ENCODE results near the gene TSPAN14.

DNA sequence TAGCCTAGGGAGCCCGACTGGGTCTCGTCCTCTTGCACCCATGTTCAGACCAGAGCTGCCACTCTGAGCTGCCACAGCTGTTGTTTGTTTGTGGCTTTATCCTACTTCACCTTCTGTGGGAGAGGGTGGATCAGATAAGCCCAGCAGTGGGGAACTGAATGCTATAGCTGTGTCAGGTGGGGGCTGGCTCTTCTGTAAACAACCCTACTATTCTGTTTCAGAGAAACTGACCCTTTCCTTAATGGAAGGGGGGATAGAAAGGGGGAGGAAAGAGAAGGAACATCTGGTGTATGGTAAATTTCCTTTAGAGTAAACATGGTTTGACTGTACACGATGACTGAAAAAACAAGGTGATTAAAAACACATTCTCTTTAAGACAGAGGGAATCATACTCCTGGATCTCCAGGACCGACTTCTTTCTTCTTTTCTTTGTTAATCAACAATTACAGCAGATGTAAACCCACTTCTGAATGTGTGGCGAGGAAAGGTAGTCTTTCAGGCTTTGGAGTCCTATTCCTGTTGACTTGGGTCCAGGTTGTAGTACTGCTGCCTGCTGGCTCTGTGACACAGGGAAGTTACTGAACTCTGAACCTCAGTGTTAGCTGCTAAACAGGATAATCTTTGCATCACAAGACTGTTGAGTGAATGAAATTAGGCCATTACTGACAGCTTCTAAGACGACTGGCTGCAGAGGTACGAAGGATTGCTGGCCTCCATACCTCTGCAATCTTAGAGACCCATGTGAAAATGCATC is 39.8 kb upstream of the TSPAN14 start:
- TF ChIP-seq, protein P1, sequence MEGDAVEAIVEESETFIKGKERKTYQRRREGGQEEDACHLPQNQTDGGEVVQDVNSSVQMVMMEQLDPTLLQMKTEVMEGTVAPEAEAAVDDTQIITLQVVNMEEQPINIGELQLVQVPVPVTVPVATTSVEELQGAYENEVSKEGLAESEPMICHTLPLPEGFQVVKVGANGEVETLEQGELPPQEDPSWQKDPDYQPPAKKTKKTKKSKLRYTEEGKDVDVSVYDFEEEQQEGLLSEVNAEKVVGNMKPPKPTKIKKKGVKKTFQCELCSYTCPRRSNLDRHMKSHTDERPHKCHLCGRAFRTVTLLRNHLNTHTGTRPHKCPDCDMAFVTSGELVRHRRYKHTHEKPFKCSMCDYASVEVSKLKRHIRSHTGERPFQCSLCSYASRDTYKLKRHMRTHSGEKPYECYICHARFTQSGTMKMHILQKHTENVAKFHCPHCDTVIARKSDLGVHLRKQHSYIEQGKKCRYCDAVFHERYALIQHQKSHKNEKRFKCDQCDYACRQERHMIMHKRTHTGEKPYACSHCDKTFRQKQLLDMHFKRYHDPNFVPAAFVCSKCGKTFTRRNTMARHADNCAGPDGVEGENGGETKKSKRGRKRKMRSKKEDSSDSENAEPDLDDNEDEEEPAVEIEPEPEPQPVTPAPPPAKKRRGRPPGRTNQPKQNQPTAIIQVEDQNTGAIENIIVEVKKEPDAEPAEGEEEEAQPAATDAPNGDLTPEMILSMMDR (conservative IDR thresholded peaks at IDR 0.05 in 1 of 2, IDR thresholded peaks at IDR 0.05 in 1 of 2; ENCODE audit: low read depth in 1 of 2, low read length in 2 of 2), result no peak
- no peak for TF ChIP-seq EZH2 (IDR thresholded peaks at IDR 0.05; ENCODE audit: low read length, missing control alignments)
